GM18505 (cell line): Measurements from ENCODE around the gene DEDD.
A peak's percentile ranks its signal among the peaks of the same experiment; 100 is the strongest.
"Not testable (repeated sequence)": the region's sequence is repeated elsewhere in the genome, so short reads cannot be mapped to it uniquely, and the experiment has no call there.

ENCODE experiments used
- ATAC-seq: cut with Tn5 transposase; IDR thresholded peaks from one replicate; pipeline ENCODE4 v1.9.1; 2021; ENCODE audit not compliant: unreplicated experiment
- POLR2A ChIP-seq: IDR thresholded peaks from 4 replicates; pipeline ENCODE4 v1.6.1; 2011; ENCODE audit warnings: borderline replicate concordance; ENCODE audit not compliant: insufficient read depth, insufficient read length; ENCODE audit errors: extremely low read depth

Gene DEDD

GRCh38 chr1:161128591-161129420 lies 3.7 kb downstream of the DEDD start:
- TF ChIP-seq POLR2A: no peak

DNA sequence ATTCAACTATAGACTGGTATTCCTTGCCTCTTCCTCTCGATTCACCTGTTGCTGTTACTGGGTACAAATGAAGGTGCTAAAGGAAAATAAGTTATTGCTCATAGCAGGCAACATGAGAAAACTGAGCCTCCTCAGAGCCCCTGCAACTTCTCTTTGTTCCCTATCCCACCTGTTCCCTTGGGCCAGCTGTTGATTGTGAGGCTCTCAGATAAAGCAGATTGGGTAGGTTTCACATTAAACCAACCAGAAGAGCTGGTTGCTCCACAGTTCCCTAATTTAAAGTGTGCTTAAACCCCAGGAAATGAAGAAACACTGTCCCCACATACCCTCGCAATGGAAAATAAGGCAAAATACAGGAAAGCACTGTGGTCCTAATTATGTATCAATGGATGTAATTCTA lies 4.8 kb downstream of the DEDD start:
- TF ChIP-seq POLR2A: no peak
- no peak for ATAC-seq

More at GRCh38 chr1:161128591-161129420, 3.7 kb downstream of the DEDD start:
- no peak for ATAC-seq

GRCh38 chr1:161122967-161123366 lies 9.5 kb downstream of the DEDD start:
- TF ChIP-seq POLR2A: no peak
- no peak for ATAC-seq

DNA sequence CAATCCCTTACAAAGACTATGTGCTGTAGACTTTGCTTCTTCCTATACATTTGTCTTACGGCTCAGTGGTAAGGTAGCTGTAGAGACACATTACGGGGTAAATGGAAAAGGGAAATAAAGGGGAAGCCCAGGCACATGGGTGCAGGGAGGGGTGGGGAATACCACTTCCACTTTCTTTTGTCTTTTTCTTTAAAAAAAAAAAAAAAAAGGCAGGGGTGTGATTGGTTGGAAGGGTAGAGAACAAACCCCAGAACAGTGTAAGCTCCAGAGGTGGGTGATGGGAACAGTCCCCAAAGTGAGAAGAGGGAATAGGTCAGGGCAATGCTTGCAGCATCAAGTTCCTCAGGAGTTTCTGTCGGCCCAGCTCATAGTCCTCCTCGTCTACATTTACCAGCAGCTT lies 10.6 kb downstream of the DEDD start:
- no peak for TF ChIP-seq POLR2A
- ATAC-seq: no peak

DNA sequence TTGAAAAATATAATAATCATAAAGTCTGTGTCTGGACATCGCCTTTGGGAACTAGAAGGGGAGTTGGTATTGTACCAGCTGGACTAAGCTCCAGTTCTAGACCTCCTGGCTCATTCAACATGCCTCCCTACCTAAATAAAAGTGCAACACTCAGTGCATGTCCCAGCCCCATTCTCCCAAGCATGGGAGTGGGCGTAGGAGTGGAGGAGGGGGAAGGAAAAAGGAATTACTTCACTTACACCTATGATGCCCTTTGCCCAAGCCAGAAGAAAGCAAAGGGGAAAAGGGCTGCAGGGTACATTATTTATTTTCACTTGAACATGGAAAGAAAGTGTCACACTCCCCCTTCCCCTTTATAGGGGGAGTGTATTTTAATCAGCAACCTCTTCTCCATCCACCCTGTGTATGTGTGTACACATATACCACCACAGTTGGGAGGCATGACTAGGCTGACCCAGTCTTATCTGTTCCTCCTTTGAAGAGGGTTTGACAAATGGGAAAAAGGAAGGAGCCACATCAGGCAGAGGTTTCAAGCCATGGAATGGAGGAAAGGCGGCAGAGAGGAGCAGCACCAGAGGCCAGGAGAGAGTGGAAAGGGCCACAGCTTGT lies 11.3 kb downstream of the DEDD start:
- TF ChIP-seq POLR2A: no peak
- no peak for ATAC-seq

- TF ChIP-seq POLR2A: peak; percentile 36
- no peak for ATAC-seq
Measured at GRCh38 chr1:161119092-161119903, 13.2 kb downstream of the DEDD start.

GRCh38 chr1:161117759-161118581 lies 14.5 kb downstream of the DEDD start, which contains the start of the genes NIT1 and PFDN2:
Gene NIT1 (plus strand): TSS chr1:161118105. CDS start chr1:161118177, 72 bp downstream.
Gene PFDN2 (minus strand): TSS chr1:161118037. CDS start chr1:161118026, 11 bp downstream.
- peak; percentile 75 for ATAC-seq
- TF ChIP-seq POLR2A: peak; percentile 92

- ATAC-seq: not testable (repeated sequence)
Measured at GRCh38 chr1:161115961-161116360, 16.5 kb downstream of the DEDD start.

DNA sequence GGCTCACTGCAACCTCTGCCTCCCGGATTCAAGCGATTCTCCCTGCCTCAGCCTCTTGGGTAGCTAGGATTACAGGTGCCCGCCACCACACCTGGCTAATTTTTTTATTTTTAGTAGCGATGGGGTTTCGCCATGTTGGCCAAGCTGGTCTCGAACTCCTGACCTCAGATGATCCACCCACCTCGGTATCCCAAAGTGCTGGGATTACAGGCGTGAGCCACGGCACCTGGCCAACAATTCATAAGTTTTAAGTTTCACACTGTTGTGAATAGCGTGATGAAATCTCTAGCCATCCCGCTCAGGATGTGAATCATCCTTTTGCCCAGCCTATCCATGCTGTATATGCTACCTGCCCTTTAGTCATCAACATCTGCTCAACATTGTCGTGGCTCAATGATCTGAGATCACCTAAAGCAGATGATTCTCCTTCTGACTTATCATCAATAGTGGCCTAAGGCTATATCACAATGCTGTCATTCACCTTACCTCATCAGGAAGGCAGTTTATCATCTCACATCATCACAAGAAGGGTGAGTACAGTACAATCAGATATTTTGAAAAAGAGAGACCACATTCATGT lies 17.2 kb downstream of the DEDD start:
- TF ChIP-seq POLR2A: no peak
- ATAC-seq: no peak

GRCh38 chr1:161114556-161114955 lies 17.9 kb downstream of the DEDD start:
- TF ChIP-seq POLR2A: no peak
- no peak for ATAC-seq

- no peak for TF ChIP-seq POLR2A
- no peak for ATAC-seq
Measured at GRCh38 chr1:161113915-161114314, 18.6 kb downstream of the DEDD start.

GRCh38 chr1:161111527-161111926 lies 20.9 kb downstream of the DEDD start:
- no peak for ATAC-seq
- no peak for TF ChIP-seq POLR2A
